Right cardiac atrium (tissue), 5 donors: ENCODE measurements around the gene FOLH1. TPM values are rescaled to one million over a fixed set of nuclear protein-coding genes. Genes with fewer than 3 reads are reported as not detected.
"Not testable (repeated sequence)": the region's sequence is repeated elsewhere in the genome, so short reads cannot be mapped to it uniquely, and the experiment has no call there.

Experiments used
- ATAC-seq, 2 donors: fragments of 200-7000 bp; cut with Tn5 transposase; one replicate each; pipeline versions ENCODE4 v1.8.0 to v1.9.1; 2020; ENCODE audit warnings: moderate library complexity in 2 of 2, mild to moderate bottlenecking in 1 of 2
- DNase-seq, 3 donors: peaks; one replicate each; pipeline ENCODE4 v3.0.0-alpha.2; 2020
- H3K27ac ChIP-seq: one replicate; pipeline ENCODE4 v1.5.1; 2013; ENCODE audit warnings: mild to moderate bottlenecking, low read length, control low read depth, moderate library complexity
- H3K27me3 ChIP-seq: one replicate; pipeline ENCODE4 v1.6.1; 2013; ENCODE audit not compliant: control insufficient read depth, insufficient read depth
- H3K4me1 ChIP-seq: one replicate; pipeline ENCODE4 v1.6.1; 2013; ENCODE audit warnings: low read length; ENCODE audit not compliant: control insufficient read depth, insufficient read depth
- H3K4me3 ChIP-seq: one replicate; pipeline ENCODE4 v1.5.1; 2013; ENCODE audit warnings: low read length, control low read depth
- H3K9me3 ChIP-seq: one replicate; pipeline ENCODE4 v1.6.1; 2013; ENCODE audit warnings: low read length; ENCODE audit not compliant: control insufficient read depth
- WGBS: extraction: QIAGEN DNeasy Blood & Tissue Kit; methylation state at CpG from one replicate; pipeline ENCODE4 v1.1.7; 2013; 5-methylcytosine and 5-hydroxymethylcytosine counted together
- intact Hi-C, 4 donors: fragments of 100-400 bp; cut with DNase I; formaldehyde crosslinking; loops; one replicate each; pipeline versions ENCODE4 v1.11.0 to v1.14.0; 2022 to 2023
- polyA plus RNA-seq: library from polyadenylated mRNA; stranded (reverse); fragments of 200-250 nt; gene quantifications from one replicate; pipeline ENCODE4 v1.2.3, GENCODE V29; 2013
- total RNA-seq, 4 donors: library from RNA; stranded (reverse); fragmentation: NEBNext Ultra II Directional; extraction: Animal tissue kit (Norgen Biotek cat#: 25700); gene quantifications; one replicate each; pipeline ENCODE4 v1.2.1, GENCODE V29; 2021
- donor health status: healthy with polysubstance abuse.
- donor health status: DM: no; HTN: yes; CAD: no.
- donor health status: DM: no; HTN: no; CAD: no.
- donor health status: DM: no; HTN: yes; CAD: no; lungs with severe emphysema.
- donor health status: DM: yes; HTN: yes; CAD: no.

The FOLH1 gene
- total and polyA plus RNA-seq, 5 donors, result 0.34 to 0.72 (median 0.56) TPM

- ATAC-seq, intact Hi-C loops, DNase-seq, H3K27me3 ChIP-seq, H3K9me3 ChIP-seq, H3K4me1 ChIP-seq, H3K27ac ChIP-seq, H3K4me3 ChIP-seq: not testable (repeated sequence)
- 66% methylated on average over 8 of the region's 8 CpGs for WGBS
Observed at GRCh38 chr11:49225255-49225785, 16.9 kb upstream of the FOLH1 start.

DNA sequence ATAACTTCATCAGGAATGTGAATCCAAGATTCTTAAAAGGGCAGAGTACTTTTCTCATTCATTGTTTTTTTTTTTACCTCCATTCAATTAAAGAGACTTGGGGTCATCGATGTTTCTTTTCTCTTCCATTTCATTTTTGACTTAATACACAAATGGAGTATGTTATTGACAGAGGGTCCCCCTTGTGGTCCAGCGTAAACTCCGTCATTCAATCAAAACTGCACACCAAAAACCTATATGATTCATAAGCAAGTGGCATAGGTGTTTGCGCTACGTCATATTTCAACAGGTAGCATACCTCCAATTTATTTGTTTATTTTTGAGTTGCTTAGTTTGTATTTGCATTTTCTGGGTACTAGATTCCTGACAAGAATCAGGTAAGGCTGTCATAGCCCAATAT, 12.7 kb upstream of the FOLH1 start:
- 82% methylated on average over 5 of the region's 5 CpGs for WGBS
- no peaks in the 10 kb centered on the region for H3K4me1 ChIP-seq
- H3K9me3 ChIP-seq, result no peaks in the 10 kb centered on the region
- no peaks in the 10 kb centered on the region for H3K27me3 ChIP-seq
- DNase-seq (no peak), ATAC-seq (no peak)
- H3K4me3 ChIP-seq, result no peak overlapping the region
- intact Hi-C loops, result no loop called here
- H3K27ac ChIP-seq, result no peak overlapping the region

GRCh38 chr11:49213026-49213560, 4.7 kb upstream of the FOLH1 start:
- DNase-seq (no peak), ATAC-seq (no peak)
- Histone ChIP-seq H3K4me1 (no peaks in the 10 kb centered on the region), H3K27me3 (no peaks in the 10 kb centered on the region), H3K27ac (no peak overlapping the region), H3K4me3 (no peak overlapping the region), H3K9me3 (no peaks in the 10 kb centered on the region)
- 79% methylated on average over 2 of the region's 2 CpGs for WGBS
- intact Hi-C loops, result no loop called here

GRCh38 chr11:49206999-49207398, 1.4 kb downstream of the FOLH1 start:
- WGBS, result 82% methylated on average over 6 of the region's 6 CpGs
- ATAC-seq, H3K27me3 ChIP-seq, DNase-seq, H3K4me1 ChIP-seq, intact Hi-C loops, H3K27ac ChIP-seq, H3K9me3 ChIP-seq, H3K4me3 ChIP-seq: not testable (repeated sequence)

DNA sequence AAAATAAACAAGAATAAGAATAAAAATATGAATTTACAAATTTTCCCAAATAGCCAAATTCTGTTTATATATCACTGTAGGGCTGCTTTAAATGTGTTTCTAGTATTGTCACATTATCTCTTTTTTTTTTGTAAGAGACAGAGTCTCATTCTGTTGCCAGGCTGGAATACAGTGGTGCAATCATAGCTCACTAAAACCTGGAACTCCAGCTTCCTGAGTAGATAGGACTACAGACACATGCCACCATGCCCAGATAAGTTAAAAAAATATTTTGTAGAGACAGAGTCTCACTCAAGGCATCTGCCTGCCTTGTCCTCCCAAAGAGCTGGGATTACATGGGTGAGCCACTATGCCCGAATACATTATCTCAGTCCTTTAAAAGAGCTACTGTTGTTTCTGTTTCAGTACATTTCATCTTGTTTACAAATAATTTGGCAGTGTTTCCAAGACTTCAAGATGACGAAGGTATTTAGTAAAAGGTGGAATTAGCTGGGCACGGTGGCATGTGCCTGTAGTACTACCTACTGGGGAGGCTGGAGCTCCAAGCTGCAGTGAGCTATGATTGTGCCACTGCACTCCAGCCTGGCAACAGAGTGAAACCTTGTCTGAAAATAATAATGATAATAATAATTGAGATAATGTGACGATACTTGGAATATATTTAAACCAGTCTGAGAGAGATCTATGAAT, 6.0 kb downstream of the FOLH1 start:
- WGBS, result 72% methylated on average over 4 of the region's 4 CpGs
- no peak for DNase-seq
- Histone ChIP-seq H3K4me1 (no peaks in the 10 kb centered on the region), H3K27ac (no peak overlapping the region), H3K9me3 (no peaks in the 10 kb centered on the region), H3K27me3 (no peaks in the 10 kb centered on the region), H3K4me3 (no peak overlapping the region)
- ATAC-seq, result no peak
- intact Hi-C loops, result no loop called here

- WGBS, result 69% methylated on average over 1 of the region's 1 CpG
- H3K27ac ChIP-seq, H3K4me3 ChIP-seq, intact Hi-C loops, H3K4me1 ChIP-seq, H3K27me3 ChIP-seq, H3K9me3 ChIP-seq, DNase-seq, ATAC-seq: not testable (repeated sequence)
Observed at GRCh38 chr11:49196775-49197174, 11.6 kb downstream of the FOLH1 start.

DNA sequence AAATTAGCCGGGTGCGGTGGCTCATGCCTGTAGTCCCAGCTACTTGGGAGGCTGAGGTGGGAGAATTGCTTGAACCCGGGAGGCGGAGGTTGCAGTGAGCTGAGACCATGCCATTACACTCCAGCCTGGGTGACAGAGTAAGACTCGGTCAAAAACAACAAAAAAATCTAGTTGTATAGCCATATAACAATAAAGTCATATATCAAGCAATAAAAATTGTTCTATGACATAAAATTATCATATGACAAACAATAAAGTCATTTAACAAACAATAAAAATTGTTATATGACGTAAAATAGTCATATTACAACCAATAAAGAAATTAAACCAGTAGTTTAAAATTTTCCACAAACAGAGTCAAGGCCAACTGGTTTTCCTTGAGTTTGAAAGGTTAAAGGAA, 12.4 kb downstream of the FOLH1 start:
- H3K27me3 ChIP-seq, DNase-seq, H3K4me1 ChIP-seq, H3K27ac ChIP-seq, H3K9me3 ChIP-seq, ATAC-seq, H3K4me3 ChIP-seq, intact Hi-C loops: not testable (repeated sequence)
- 94% methylated on average over 6 of the region's 6 CpGs for WGBS

DNA sequence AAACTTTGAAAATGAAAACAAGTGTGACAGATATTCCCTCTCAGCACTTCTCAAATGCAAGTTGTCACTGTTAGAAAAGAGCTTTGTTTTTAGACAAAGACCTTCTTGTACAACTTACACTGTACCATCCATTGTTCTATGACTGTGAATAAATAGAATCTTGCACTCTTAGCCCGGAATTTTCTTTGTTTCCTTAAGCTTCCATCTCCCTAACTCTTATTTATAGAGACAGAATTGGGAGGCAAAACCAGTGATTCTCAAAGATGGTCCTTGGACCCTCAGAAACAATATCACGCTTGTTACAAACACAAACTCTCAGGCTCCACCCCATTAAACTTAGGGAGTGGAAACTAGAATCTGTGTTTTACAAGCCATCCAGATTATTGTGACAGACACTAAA, 18.1 kb downstream of the FOLH1 start:
- ATAC-seq, H3K9me3 ChIP-seq, DNase-seq, H3K27ac ChIP-seq, H3K4me3 ChIP-seq, H3K4me1 ChIP-seq, H3K27me3 ChIP-seq, intact Hi-C loops: not testable (repeated sequence)
- WGBS, result 73% methylated on average over 2 of the region's 2 CpGs

- intact Hi-C loops, H3K9me3 ChIP-seq, H3K27ac ChIP-seq, DNase-seq, H3K27me3 ChIP-seq, ATAC-seq, H3K4me1 ChIP-seq, H3K4me3 ChIP-seq: not testable (repeated sequence)
- 87% methylated on average over 2 of the region's 2 CpGs for WGBS
Observed at GRCh38 chr11:49186225-49186624, 22.2 kb downstream of the FOLH1 start.

DNA sequence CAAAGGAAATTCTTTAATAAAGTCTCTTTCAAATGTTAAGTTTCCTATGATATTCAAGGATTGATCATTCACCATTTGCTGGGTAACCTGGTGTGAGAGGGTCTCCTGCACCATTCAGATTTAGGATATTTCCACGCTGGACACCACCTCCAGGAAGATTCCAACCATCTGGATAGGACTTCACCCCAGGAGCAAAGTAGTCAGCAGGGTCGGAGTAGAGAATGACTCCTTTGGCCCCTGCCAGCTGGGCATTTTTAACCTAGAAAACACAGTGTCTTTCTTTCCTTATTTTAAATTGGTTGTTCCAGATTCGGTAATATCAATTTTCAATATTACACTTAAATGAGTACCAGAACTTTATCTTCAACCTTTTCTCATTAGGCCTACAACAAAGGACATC, 22.8 kb downstream of the FOLH1 start:
- DNase-seq, H3K27me3 ChIP-seq, ATAC-seq, intact Hi-C loops, H3K4me3 ChIP-seq, H3K27ac ChIP-seq, H3K4me1 ChIP-seq, H3K9me3 ChIP-seq: not testable (repeated sequence)
- WGBS, result 93% methylated on average over 3 of the region's 3 CpGs

DNA sequence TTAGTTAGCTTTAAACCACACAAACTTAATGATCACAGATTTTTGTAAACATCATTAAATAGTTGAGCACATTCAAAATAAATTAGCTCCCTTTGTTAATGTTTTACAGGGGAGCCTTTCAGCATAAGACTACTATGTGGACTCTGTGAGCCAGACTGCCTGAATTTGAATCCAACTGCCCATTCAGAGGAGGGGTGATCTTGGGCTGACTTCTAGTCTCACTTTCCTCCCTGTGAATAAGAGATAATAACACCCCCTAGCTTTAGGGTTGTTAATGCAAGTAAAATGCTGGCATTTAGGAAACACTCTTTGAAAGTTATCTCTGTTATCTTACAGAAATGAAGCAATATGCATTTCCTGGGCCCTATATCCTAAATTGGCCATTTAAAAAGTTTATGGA, 23.6 kb downstream of the FOLH1 start:
- H3K27ac ChIP-seq, H3K9me3 ChIP-seq, H3K4me3 ChIP-seq, DNase-seq, H3K4me1 ChIP-seq, intact Hi-C loops, H3K27me3 ChIP-seq, ATAC-seq: not testable (repeated sequence)
